ENCODE results near the gene ATP1B3. TPM values are rescaled to one million over a fixed set of nuclear protein-coding genes. Genes with fewer than 3 reads are reported as not detected.

The ATP1B3 gene
- total and polyA plus RNA-seq, 9 of the 15 experiments (the other 6 are each of a cell fraction or from before 2014, with no cell fraction given): 48.3 to 202 (median 123) TPM

DNA sequence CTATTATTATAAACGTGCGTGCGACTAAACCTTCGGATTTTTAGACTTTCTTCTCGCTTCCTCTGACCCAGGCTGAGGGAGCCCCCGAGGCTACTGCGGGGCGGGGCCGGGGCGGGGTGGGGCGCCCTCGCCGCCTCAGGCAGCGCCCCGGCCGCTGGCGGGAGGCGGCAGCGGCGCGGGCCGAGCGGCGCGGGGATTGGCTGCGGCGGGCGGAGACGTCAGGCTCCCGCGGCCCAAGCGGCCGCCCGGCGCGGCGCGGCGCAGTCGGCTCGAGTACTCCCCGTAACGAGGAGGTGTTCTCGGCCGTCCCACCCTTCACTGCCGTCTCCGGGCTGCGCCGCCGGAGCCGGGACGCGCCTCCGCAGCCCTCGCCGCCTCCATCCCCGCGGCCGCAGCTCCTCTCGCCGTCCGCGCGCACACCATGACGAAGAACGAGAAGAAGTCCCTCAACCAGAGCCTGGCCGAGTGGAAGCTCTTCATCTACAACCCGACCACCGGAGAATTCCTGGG is at the start of gene ATP1B3 (continued):
- TF ChIP-seq, protein P1, sequence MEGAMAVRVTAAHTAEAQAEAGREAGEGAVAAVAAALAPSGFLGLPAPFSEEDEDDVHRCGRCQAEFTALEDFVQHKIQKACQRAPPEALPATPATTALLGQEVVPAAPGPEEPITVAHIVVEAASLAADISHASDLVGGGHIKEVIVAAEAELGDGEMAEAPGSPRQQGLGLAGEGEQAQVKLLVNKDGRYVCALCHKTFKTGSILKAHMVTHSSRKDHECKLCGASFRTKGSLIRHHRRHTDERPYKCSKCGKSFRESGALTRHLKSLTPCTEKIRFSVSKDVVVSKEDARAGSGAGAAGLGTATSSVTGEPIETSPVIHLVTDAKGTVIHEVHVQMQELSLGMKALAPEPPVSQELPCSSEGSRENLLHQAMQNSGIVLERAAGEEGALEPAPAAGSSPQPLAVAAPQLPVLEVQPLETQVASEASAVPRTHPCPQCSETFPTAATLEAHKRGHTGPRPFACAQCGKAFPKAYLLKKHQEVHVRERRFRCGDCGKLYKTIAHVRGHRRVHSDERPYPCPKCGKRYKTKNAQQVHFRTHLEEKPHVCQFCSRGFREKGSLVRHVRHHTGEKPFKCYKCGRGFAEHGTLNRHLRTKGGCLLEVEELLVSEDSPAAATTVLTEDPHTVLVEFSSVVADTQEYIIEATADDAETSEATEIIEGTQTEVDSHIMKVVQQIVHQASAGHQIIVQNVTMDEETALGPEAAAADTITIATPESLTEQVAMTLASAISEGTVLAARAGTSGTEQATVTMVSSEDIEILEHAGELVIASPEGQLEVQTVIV (CRISPR knock-in tag; IDR thresholded peaks at IDR 0.05; ENCODE audit: borderline replicate concordance): no peak
- TF ChIP-seq SETDB1 (IDR thresholded peaks at IDR 0.05; ENCODE audit: low read length): no peak
- TF ChIP-seq MEF2A (IDR thresholded peaks at IDR 0.05; ENCODE audit: control insufficient read depth, low read depth, low read length): no peak
- TF ChIP-seq ZBTB7A (IDR thresholded peaks at IDR 0.05; ENCODE audit: borderline replicate concordance, control insufficient read depth, low read depth, low read length): no peak
- TF ChIP-seq SUPT5H (IDR thresholded peaks at IDR 0.05): peak; percentile 83
- TF ChIP-seq POLR2AphosphoS5 (IDR thresholded peaks at IDR 0.05; ENCODE audit: control insufficient read depth, insufficient read depth, low read depth, low read length): peak; percentile 83
- TF ChIP-seq, protein P2, sequence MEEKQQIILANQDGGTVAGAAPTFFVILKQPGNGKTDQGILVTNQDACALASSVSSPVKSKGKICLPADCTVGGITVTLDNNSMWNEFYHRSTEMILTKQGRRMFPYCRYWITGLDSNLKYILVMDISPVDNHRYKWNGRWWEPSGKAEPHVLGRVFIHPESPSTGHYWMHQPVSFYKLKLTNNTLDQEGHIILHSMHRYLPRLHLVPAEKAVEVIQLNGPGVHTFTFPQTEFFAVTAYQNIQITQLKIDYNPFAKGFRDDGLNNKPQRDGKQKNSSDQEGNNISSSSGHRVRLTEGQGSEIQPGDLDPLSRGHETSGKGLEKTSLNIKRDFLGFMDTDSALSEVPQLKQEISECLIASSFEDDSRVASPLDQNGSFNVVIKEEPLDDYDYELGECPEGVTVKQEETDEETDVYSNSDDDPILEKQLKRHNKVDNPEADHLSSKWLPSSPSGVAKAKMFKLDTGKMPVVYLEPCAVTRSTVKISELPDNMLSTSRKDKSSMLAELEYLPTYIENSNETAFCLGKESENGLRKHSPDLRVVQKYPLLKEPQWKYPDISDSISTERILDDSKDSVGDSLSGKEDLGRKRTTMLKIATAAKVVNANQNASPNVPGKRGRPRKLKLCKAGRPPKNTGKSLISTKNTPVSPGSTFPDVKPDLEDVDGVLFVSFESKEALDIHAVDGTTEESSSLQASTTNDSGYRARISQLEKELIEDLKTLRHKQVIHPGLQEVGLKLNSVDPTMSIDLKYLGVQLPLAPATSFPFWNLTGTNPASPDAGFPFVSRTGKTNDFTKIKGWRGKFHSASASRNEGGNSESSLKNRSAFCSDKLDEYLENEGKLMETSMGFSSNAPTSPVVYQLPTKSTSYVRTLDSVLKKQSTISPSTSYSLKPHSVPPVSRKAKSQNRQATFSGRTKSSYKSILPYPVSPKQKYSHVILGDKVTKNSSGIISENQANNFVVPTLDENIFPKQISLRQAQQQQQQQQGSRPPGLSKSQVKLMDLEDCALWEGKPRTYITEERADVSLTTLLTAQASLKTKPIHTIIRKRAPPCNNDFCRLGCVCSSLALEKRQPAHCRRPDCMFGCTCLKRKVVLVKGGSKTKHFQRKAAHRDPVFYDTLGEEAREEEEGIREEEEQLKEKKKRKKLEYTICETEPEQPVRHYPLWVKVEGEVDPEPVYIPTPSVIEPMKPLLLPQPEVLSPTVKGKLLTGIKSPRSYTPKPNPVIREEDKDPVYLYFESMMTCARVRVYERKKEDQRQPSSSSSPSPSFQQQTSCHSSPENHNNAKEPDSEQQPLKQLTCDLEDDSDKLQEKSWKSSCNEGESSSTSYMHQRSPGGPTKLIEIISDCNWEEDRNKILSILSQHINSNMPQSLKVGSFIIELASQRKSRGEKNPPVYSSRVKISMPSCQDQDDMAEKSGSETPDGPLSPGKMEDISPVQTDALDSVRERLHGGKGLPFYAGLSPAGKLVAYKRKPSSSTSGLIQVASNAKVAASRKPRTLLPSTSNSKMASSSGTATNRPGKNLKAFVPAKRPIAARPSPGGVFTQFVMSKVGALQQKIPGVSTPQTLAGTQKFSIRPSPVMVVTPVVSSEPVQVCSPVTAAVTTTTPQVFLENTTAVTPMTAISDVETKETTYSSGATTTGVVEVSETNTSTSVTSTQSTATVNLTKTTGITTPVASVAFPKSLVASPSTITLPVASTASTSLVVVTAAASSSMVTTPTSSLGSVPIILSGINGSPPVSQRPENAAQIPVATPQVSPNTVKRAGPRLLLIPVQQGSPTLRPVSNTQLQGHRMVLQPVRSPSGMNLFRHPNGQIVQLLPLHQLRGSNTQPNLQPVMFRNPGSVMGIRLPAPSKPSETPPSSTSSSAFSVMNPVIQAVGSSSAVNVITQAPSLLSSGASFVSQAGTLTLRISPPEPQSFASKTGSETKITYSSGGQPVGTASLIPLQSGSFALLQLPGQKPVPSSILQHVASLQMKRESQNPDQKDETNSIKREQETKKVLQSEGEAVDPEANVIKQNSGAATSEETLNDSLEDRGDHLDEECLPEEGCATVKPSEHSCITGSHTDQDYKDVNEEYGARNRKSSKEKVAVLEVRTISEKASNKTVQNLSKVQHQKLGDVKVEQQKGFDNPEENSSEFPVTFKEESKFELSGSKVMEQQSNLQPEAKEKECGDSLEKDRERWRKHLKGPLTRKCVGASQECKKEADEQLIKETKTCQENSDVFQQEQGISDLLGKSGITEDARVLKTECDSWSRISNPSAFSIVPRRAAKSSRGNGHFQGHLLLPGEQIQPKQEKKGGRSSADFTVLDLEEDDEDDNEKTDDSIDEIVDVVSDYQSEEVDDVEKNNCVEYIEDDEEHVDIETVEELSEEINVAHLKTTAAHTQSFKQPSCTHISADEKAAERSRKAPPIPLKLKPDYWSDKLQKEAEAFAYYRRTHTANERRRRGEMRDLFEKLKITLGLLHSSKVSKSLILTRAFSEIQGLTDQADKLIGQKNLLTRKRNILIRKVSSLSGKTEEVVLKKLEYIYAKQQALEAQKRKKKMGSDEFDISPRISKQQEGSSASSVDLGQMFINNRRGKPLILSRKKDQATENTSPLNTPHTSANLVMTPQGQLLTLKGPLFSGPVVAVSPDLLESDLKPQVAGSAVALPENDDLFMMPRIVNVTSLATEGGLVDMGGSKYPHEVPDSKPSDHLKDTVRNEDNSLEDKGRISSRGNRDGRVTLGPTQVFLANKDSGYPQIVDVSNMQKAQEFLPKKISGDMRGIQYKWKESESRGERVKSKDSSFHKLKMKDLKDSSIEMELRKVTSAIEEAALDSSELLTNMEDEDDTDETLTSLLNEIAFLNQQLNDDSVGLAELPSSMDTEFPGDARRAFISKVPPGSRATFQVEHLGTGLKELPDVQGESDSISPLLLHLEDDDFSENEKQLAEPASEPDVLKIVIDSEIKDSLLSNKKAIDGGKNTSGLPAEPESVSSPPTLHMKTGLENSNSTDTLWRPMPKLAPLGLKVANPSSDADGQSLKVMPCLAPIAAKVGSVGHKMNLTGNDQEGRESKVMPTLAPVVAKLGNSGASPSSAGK (IDR thresholded peaks at IDR 0.05): no peak
- TF ChIP-seq, protein P3, sequence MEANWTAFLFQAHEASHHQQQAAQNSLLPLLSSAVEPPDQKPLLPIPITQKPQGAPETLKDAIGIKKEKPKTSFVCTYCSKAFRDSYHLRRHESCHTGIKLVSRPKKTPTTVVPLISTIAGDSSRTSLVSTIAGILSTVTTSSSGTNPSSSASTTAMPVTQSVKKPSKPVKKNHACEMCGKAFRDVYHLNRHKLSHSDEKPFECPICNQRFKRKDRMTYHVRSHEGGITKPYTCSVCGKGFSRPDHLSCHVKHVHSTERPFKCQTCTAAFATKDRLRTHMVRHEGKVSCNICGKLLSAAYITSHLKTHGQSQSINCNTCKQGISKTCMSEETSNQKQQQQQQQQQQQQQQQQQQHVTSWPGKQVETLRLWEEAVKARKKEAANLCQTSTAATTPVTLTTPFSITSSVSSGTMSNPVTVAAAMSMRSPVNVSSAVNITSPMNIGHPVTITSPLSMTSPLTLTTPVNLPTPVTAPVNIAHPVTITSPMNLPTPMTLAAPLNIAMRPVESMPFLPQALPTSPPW (CRISPR knock-in tag; IDR thresholded peaks at IDR 0.05): peak; percentile 83
- no peak for TF ChIP-seq RBM17 (IDR thresholded peaks at IDR 0.05; ENCODE audit: borderline replicate concordance, low read depth, low read length)
